Activated CD8-positive, alpha-beta T cell treated with anti-CD3 and anti-CD28 coated beads, Interleukin-2, amount 10 ng/mL, durations not matched to agents 7 days and 5 days (primary cell): ENCODE measurements around the gene OSBPL1A. TPM values are rescaled to one million over a fixed set of nuclear protein-coding genes. Genes with fewer than 3 reads are reported as not detected.
"Not testable (repeated sequence)": the region's sequence is repeated elsewhere in the genome, so short reads cannot be mapped to it uniquely, and the experiment has no call there.

Source experiments
- ATAC-seq: fragments of 150-1000 bp; cut with Tn5 transposase; one replicate; pipeline ENCODE4 v1.10.0; 2021; ENCODE audit warnings: moderate library complexity
- CTCF ChIA-PET: fragments of 350-600 bp; sonication (Branson Sonifier 250); formaldehyde crosslinking; loops from one replicate; lab custom pipeline; 2021; ENCODE audit warnings: antibody characterized with exemption; lab: Charles Lee
- POLR2A ChIA-PET: fragments of 350-600 bp; sonication (Branson Sonifier 250); formaldehyde crosslinking; loops from one replicate; lab custom pipeline; 2021; ENCODE audit warnings: antibody characterized with exemption; lab: Charles Lee
- DNase-seq: peaks from one replicate; pipeline ENCODE4 v3.0.0-alpha.2; 2020
- H3K27ac Mint-ChIP-seq: one replicate; pipeline ENCODE4 v1.8.0; 2021; ENCODE audit warnings: mild to moderate bottlenecking, mixed read lengths
- H3K27me3 Mint-ChIP-seq: one replicate; pipeline ENCODE4 v1.8.0; 2021; ENCODE audit warnings: low read depth, mixed read lengths
- H3K36me3 Mint-ChIP-seq: one replicate; pipeline ENCODE4 v1.8.0; 2021; ENCODE audit warnings: low read depth, mixed read lengths
- H3K4me1 Mint-ChIP-seq: one replicate; pipeline ENCODE4 v1.8.0; 2021; ENCODE audit warnings: low read depth, mixed read lengths
- H3K4me3 Mint-ChIP-seq: one replicate; pipeline ENCODE4 v1.8.0; 2021; ENCODE audit warnings: mild to moderate bottlenecking, mixed read lengths
- H3K9me3 Mint-ChIP-seq: one replicate; pipeline ENCODE4 v1.8.0; 2022; ENCODE audit warnings: mixed read lengths; ENCODE audit not compliant: insufficient read depth
- total RNA-seq, 2 experiments: library from RNA; stranded (reverse); gene quantifications; one replicate each; pipeline ENCODE4 v1.2.3, GENCODE V29; 2021

Gene OSBPL1A
- total RNA-seq, 2 experiments from 2014 or later = 0.58 to 0.99 TPM

- Mint-ChIP-seq H3K27ac (no peak overlapping the region), H3K36me3 (no peaks in the 10 kb centered on the region), H3K9me3 (no peaks in the 10 kb centered on the region), H3K4me1 (no peaks in the 10 kb centered on the region), H3K4me3 (no peak overlapping the region), H3K27me3 (peaks cover 5% of the 10 kb centered on the region)
- ChIA-PET CTCF (no interaction called here), POLR2A (no interaction called here)
- DNase-seq = no peak
- ATAC-seq = no peak
Measured at GRCh38 chr18:24170360-24170759, 227.3 kb downstream of the OSBPL1A start.

DNA sequence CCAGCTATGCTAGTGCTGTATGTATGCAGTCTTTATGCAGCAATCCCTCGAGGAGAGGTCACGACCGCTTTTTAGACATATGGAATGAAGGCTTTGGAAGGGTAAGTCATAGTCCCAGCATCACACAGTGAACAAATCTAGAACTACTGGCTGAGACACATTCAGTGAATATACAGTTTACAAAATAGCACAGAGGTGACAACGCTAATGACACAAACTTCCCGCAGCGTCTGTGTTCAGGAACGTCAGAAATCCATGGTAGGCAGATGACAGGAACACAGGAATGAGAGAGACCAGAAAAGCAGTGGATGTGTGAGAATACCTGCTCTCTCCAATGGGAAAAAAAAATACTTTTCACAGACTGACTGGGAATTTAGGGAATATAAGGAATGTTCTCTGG is 229.1 kb downstream of the OSBPL1A start:
- Mint-ChIP-seq H3K36me3 (no peaks in the 10 kb centered on the region), H3K4me1 (no peaks in the 10 kb centered on the region), H3K4me3 (no peak overlapping the region), H3K9me3 (no peaks in the 10 kb centered on the region), H3K27me3 (peaks cover 2% of the 10 kb centered on the region), H3K27ac (no peak overlapping the region)
- CTCF ChIA-PET = no interaction called here
- POLR2A ChIA-PET = no interaction called here
- no peak for DNase-seq
- ATAC-seq = no peak

- ATAC-seq (no peak), DNase-seq (no peak)
- Mint-ChIP-seq H3K9me3 (no peaks in the 10 kb centered on the region), H3K27ac (no peak overlapping the region), H3K27me3 (no peaks in the 10 kb centered on the region), H3K4me1 (no peaks in the 10 kb centered on the region), H3K36me3 (no peaks in the 10 kb centered on the region), H3K4me3 (no peak overlapping the region)
- ChIA-PET CTCF (no interaction called here), POLR2A (no interaction called here)
Measured at GRCh38 chr18:24161304-24161703, 236.3 kb downstream of the OSBPL1A start.

- ChIA-PET POLR2A (no interaction called here), CTCF (no interaction called here)
- DNase-seq (no peak), ATAC-seq (no peak)
- Mint-ChIP-seq H3K4me3 (no peak overlapping the region), H3K27me3 (peaks cover 5% of the 10 kb centered on the region), H3K4me1 (no peaks in the 10 kb centered on the region), H3K36me3 (no peaks in the 10 kb centered on the region), H3K27ac (no peak overlapping the region), H3K9me3 (no peaks in the 10 kb centered on the region)
Measured at GRCh38 chr18:24160086-24160485, 237.5 kb downstream of the OSBPL1A start.

DNA sequence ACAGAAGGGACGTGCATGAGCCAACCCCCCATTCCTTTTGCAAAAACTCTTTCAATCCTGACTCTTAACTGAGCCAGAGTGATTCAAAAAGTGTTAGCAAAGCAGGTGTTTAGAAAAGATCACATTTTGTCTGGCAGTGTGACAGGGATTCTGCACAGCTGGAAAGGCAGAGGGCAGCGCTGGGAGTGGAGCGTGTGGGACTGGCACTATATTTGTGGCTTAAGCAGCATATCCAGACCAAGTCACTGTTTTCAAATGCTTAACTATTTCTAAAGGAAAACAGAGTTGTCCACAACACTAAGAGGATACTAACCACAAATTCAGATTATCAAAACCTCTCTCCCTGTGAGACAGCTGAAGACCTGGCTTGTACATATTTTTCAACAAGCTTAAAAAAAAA is 239.8 kb downstream of the OSBPL1A start:
- no peaks in the 10 kb centered on the region for H3K4me1 Mint-ChIP-seq
- H3K27ac Mint-ChIP-seq = no peak overlapping the region
- ChIA-PET CTCF (interaction anchor here (1.1 kb wide), 1 partner anchor 19 kb away, joined by 3 read pairs; no protein-coding TSS in a partner anchor), POLR2A (no interaction called here)
- H3K27me3 Mint-ChIP-seq = peaks cover 5% of the 10 kb centered on the region
- no peaks in the 10 kb centered on the region for H3K9me3 Mint-ChIP-seq
- ATAC-seq (no peak), DNase-seq (no peak)
- H3K36me3 Mint-ChIP-seq = no peaks in the 10 kb centered on the region
- H3K4me3 Mint-ChIP-seq = no peak overlapping the region

GRCh38 chr18:24153397-24153796 is 244.2 kb downstream of the OSBPL1A start:
- no peak overlapping the region for H3K27ac Mint-ChIP-seq
- H3K4me3 Mint-ChIP-seq = no peak overlapping the region
- H3K9me3 Mint-ChIP-seq = no peaks in the 10 kb centered on the region
- POLR2A ChIA-PET = no interaction called here
- DNase-seq (no peak), ATAC-seq (no peak)
- H3K27me3 Mint-ChIP-seq = peaks cover 5% of the 10 kb centered on the region
- H3K4me1 Mint-ChIP-seq = no peaks in the 10 kb centered on the region
- H3K36me3 Mint-ChIP-seq = no peaks in the 10 kb centered on the region
- CTCF ChIA-PET = no interaction called here

GRCh38 chr18:24149591-24149990 is 248.0 kb downstream of the OSBPL1A start:
- H3K27ac Mint-ChIP-seq, POLR2A ChIA-PET, DNase-seq, ATAC-seq, H3K4me3 Mint-ChIP-seq, H3K27me3 Mint-ChIP-seq, H3K9me3 Mint-ChIP-seq, H3K36me3 Mint-ChIP-seq, CTCF ChIA-PET, H3K4me1 Mint-ChIP-seq: not testable (repeated sequence)

DNA sequence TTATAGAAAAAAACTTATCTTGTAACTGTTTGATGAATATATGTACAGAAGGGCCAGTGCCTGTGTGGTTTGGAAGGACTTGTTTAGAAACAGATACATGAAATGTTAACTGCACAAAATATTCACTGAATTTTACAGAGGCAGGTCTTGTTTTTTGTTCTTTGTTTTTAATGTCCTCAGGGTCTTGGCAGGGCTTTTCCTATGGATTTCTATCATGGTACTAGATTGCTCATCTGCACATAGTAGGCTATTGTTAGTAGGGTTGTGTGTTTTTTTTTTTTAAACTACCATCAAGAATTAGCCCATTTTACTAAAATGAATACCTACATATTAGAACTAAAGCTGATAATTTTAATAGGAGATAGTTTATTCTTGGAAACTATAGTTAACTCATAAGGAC is 255.2 kb downstream of the OSBPL1A start:
- H3K27ac Mint-ChIP-seq = no peak overlapping the region
- H3K27me3 Mint-ChIP-seq = peaks cover 28% of the 10 kb centered on the region
- H3K4me3 Mint-ChIP-seq = no peak overlapping the region
- H3K36me3 Mint-ChIP-seq = no peaks in the 10 kb centered on the region
- H3K9me3 Mint-ChIP-seq = no peaks in the 10 kb centered on the region
- CTCF ChIA-PET = no interaction called here
- POLR2A ChIA-PET = no interaction called here
- no peak for DNase-seq
- ATAC-seq = no peak
- peaks cover 16% of the 10 kb centered on the region for H3K4me1 Mint-ChIP-seq

DNA sequence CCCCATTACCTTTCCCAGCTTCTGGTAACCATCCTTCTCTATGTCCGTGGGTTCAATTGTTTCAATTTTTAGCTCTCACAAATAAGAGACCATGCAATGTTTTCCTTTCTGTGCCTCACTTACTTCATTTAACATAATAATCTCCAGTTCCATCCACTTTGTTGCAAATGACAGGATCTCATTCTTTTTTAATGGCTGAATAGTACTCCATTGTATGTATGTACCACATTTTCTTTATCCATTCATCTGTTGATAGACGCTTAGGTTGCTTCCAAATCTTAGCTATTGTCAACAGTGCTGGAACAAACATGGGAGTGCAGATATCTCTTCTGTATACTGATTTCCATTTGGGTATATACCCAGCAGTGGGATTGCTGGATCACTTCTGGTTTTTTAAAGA is 256.9 kb downstream of the OSBPL1A start:
- peaks cover 26% of the 10 kb centered on the region for H3K4me1 Mint-ChIP-seq
- no peak overlapping the region for H3K27ac Mint-ChIP-seq
- CTCF ChIA-PET = interaction anchor here (1.0 kb wide), 1 partner anchor 114 kb away, joined by 3 read pairs; no protein-coding TSS in a partner anchor
- ATAC-seq = no peak
- POLR2A ChIA-PET = no interaction called here
- H3K27me3 Mint-ChIP-seq = peaks cover 23% of the 10 kb centered on the region
- DNase-seq = no peak
- H3K36me3 Mint-ChIP-seq = peaks cover 13% of the 10 kb centered on the region
- no peaks in the 10 kb centered on the region for H3K9me3 Mint-ChIP-seq
- H3K4me3 Mint-ChIP-seq = no peak overlapping the region

GRCh38 chr18:24138789-24139616 is 258.6 kb downstream of the OSBPL1A start, which contains the start of gene CABYR:
TSS of gene CABYR (plus strand) at chr18:24139062. CDS start at chr18:24143115, 4,053 bp downstream.
- Mint-ChIP-seq H3K36me3 (peaks cover 21% of the 10 kb centered on the region), H3K4me3 (peak within 1 kb of the TSS; percentile 80), H3K27me3 (peaks cover 15% of the 10 kb centered on the region), H3K4me1 (peaks cover 26% of the 10 kb centered on the region), H3K9me3 (no peaks in the 10 kb centered on the region), H3K27ac (peak within 1 kb of the TSS; percentile 52)
- peak; percentile 69 for DNase-seq
- CTCF ChIA-PET = interaction anchor here (1.0 to 1.3 kb wide), 4 partner anchors 9 to 350 kb away, joined by 3 to 4 read pairs (median 3); no protein-coding TSS in a partner anchor
- POLR2A ChIA-PET = interaction anchor here (0.6 to 1.0 kb wide), 2 partner anchors 11 to 27 kb away, joined by 3 to 4 read pairs; no protein-coding TSS in a partner anchor
- peak; percentile 91 for ATAC-seq

DNA sequence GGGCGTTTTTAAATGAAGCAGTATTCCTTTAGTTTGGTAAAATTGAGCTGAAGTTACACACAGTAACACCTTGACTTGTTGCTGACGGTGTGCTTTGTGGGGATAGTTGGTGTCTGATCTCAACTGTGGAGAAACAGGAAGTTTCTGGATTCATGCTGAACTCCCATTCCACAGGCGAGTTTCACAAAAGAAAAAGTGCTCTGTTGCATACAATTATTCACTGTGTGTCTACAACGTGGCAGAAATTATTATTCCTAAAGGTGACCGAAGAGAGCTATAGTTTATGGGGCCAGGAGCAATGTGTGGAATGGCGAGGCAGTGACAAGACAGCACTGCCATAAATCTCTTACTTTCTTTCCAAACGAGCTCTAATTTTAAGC is 259.2 kb downstream of the OSBPL1A start:
- peak; percentile 17 for ATAC-seq
- no peak for DNase-seq
- CTCF ChIA-PET = interaction anchor here (1.0 to 1.3 kb wide), 4 partner anchors 9 to 350 kb away, joined by 3 to 4 read pairs (median 3); no protein-coding TSS in a partner anchor
- POLR2A ChIA-PET = interaction anchor here (0.6 to 1.0 kb wide), 2 partner anchors 12 to 26 kb away, joined by 3 to 4 read pairs; no protein-coding TSS in a partner anchor
- Mint-ChIP-seq H3K4me1 (peaks cover 26% of the 10 kb centered on the region), H3K27me3 (peaks cover 14% of the 10 kb centered on the region), H3K9me3 (no peaks in the 10 kb centered on the region), H3K27ac (peak overlapping the region; percentile 52), H3K36me3 (peaks cover 25% of the 10 kb centered on the region), H3K4me3 (peak overlapping the region; percentile 80)

- H3K27ac Mint-ChIP-seq = no peak overlapping the region
Measured at GRCh38 chr18:24136967-24137373, 260.7 kb downstream of the OSBPL1A start.

More at GRCh38 chr18:24136967-24137373, 260.7 kb downstream of the OSBPL1A start:
- ATAC-seq = no peak
- Mint-ChIP-seq H3K36me3 (peaks cover 38% of the 10 kb centered on the region), H3K27me3 (peaks cover 12% of the 10 kb centered on the region), H3K4me3 (no peak overlapping the region), H3K4me1 (peaks cover 26% of the 10 kb centered on the region), H3K9me3 (no peaks in the 10 kb centered on the region)
- ChIA-PET POLR2A (no interaction called here), CTCF (interaction anchor here (1.0 to 1.2 kb wide), 2 partner anchors 19 to 23 kb away, joined by 3 to 4 read pairs; no protein-coding TSS in a partner anchor)
- no peak for DNase-seq
